ENCODE measurements around the gene BRD4.

Gene BRD4

DNA sequence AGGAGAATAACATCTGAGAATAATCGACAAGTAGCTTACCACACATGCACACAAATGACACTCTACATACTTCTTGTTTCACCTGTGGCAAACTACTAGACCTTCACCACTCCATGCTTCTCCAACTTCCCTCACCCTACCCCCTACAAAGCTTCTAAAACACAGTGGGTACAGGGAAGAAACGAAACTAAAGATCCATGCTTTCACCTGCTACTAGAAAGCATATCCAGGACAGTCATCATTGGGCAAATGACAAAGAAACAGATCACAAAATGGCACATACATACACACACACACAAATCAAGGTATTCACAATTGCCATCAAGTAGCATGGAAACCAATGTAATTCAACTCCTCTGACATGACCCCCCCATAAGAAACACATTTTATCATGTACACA is 10.6 kb downstream of the BRD4 start:
- no peak for DNase-seq
- in situ Hi-C loops (cut with HindIII; ENCODE audit: low pct_ligation_motif_present, low pct_unique_long_range_greater_than_20kb, low sequenced_read_pairs): no loop called here

DNA sequence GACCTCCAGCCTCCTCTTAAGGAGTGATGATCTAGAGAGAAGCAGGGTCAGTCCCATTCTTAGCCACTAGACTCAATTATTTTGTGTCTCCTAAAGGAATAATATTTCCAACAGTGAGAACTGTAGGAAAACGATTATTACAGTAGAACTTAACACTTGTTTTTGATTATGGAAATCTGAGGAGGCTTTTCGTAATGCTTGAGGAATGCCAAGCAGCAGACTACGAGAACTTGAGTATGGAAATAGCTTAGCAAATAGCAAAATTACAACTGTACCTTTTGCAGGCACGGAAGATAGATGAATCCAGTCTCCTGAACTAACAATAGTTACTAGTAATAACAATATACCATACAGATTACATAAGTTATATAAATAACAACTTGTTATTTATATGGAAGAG is 12.2 kb downstream of the BRD4 start:
- in situ Hi-C loops (cut with HindIII; ENCODE audit: low pct_ligation_motif_present, low pct_unique_long_range_greater_than_20kb, low sequenced_read_pairs): no loop called here
- no peak for DNase-seq

GRCh38 chr19:15318241-15318691 is 14.1 kb downstream of the BRD4 start:
- DNase-seq: no peak
- in situ Hi-C loops (cut with HindIII; ENCODE audit: low pct_ligation_motif_present, low pct_unique_long_range_greater_than_20kb, low sequenced_read_pairs): no loop called here

- no peak for DNase-seq
- in situ Hi-C loops (cut with HindIII; ENCODE audit: low pct_ligation_motif_present, low pct_unique_long_range_greater_than_20kb, low sequenced_read_pairs): no loop called here
Observed at GRCh38 chr19:15317392-15318071, 14.8 kb downstream of the BRD4 start.

DNA sequence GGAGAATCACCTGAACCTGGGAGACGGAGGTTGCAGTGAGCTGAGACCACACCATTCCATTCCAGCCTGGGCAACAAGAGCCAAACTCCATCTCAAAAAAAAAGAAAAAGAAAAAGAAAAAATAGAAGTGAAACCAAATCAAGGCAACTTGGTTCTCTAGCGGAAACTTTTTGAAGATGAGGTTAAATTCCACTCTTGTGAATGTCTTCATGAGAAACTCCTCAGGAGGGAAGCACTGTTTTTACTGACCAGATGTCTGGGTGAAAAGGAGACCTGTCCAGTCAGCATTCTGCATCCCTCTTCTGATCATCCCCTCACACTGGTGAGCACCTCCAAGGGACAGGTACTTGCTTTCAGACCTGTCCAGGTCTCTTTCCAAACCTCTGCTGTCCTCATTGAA is 15.8 kb downstream of the BRD4 start:
- in situ Hi-C loops (cut with HindIII; ENCODE audit: low pct_ligation_motif_present, low pct_unique_long_range_greater_than_20kb, low sequenced_read_pairs): no loop called here
- DNase-seq: no peak

DNA sequence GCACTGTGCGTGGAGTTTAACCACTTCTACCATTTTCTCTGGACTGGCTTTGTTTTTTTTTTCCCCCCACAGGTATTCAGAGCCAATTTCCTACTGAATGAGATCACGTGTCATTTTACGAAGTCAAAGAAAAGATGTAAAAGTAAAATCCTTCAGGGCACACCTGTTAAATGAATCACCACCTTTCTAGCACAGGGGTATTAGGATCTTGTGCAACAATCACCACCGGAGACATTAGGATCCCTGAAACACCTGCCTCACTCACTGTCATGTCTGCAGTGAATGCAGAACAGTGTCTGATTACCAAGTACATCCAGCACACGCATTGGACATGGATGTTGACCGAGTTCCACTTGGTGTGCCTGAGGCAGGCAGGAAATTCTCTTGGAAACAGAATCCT is 17.2 kb downstream of the BRD4 start:
- no peak for DNase-seq
- in situ Hi-C loops (cut with HindIII; ENCODE audit: low pct_ligation_motif_present, low pct_unique_long_range_greater_than_20kb, low sequenced_read_pairs): no loop called here

DNA sequence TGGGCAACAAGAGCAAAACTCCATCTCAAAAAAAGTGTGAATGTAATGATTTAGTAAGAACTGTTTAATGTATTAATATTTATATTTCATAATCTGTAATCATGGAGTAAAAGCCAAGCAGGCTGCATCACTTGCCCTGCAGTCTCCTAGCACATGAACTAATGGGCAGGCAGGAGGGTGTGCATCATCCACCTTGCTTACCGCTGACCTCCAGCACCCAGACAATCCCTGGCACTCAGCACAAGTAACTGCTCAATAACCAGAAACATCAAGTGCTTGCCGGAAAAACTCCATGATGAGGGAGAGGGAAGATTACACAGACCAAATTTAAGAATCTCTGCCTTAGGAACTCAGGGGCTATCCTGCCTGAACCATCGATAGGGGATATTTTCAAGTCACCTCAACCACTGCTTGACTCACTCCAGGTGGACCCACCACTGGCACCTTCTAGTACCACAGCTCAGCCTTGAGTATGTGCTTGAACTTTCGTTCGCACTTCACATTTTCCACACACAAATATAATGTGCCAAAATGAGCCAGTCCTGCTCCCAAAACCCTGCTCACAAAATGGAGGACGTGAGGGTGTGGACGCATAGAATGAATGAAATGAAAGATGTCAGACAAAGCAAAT is 18.6 kb downstream of the BRD4 start:
- in situ Hi-C loops (cut with HindIII; ENCODE audit: low pct_ligation_motif_present, low pct_unique_long_range_greater_than_20kb, low sequenced_read_pairs): no loop called here
- DNase-seq: no peak

DNA sequence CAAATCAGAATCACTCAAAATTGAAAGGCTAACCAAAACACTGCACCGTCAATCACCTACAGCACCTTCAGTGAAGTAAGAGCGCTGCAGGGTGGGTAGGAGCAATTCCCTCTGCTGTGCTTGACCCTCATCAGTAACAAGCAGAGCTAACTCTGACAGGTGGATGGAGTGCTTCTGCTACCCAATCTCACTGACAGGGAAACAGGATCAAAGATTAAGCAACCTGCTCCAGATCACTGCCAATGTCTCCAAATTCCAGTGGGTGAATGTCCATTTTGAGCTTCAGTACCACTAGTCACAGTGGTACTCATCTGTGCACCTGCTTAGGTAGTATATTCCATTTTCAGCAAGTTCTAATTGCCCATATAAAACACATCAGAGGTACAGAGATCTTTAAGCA is 25.2 kb downstream of the BRD4 start:
- in situ Hi-C loops (cut with HindIII; ENCODE audit: low pct_ligation_motif_present, low pct_unique_long_range_greater_than_20kb, low sequenced_read_pairs): no loop called here
- no peak for DNase-seq

GRCh38 chr19:15305582-15306334 is 26.6 kb downstream of the BRD4 start:
- DNase-seq: no peak
- in situ Hi-C loops (cut with HindIII; ENCODE audit: low pct_ligation_motif_present, low pct_unique_long_range_greater_than_20kb, low sequenced_read_pairs): no loop called here

DNA sequence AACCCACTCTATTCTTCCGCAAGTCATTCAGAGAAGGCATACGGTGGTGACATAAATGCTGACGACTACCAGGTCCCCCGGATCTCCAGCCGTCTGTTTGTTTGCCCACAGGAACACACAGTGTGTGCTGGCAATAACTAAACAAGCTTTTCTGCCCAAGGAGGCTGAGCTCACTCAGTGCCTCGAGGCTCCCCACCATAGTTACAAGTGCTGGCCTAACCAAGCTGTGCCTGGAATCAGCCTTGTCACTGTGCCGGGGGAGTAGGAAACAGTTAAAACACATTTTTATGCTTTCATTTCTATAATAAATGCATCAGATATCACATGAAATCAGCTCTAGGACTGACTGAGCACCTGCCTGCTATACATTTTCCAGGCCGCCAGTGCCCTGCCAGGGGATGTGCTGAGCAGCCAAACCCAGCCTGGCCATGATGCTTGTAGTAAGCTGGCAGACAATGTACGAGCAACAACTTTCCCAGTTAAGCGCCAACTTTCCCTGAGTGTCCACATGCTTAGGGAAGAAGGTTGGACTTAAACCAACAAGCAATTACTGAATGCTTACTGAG is 28.1 kb downstream of the BRD4 start:
- in situ Hi-C loops (cut with HindIII; ENCODE audit: low pct_ligation_motif_present, low pct_unique_long_range_greater_than_20kb, low sequenced_read_pairs): no loop called here
- no peak for DNase-seq

DNA sequence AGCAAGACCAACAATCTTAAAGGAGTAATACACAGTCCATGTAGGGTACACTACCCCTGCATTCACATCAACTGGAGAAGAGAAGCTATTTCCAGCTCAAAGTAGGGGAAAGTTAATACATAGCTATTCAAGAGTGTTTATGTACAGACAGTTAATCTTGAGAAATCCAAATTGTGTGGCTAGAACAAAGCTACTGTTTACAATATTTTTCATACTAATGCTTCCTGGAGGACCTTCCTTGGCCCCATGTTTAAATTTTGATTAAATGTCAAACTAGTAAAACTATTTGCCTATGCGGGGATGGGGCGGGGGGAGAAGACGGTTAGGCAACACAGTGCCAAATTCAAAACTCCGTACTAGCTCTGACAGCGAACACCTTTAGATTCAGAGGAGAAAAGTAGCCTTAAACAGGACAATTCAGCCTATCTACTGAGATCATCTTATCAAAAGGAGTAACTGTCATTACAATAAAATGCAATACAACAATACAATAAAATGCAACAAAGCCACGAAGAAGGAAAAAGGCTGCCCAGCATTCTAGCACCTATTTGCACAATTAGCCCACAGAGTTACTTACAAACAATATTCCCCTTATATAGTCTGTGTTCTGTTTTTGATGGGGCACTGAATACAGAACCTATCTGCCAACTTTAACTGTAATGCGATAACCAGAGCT is 29.1 kb downstream of the BRD4 start:
- no peak for DNase-seq
- in situ Hi-C loops (cut with HindIII; ENCODE audit: low pct_ligation_motif_present, low pct_unique_long_range_greater_than_20kb, low sequenced_read_pairs): no loop called here

DNA sequence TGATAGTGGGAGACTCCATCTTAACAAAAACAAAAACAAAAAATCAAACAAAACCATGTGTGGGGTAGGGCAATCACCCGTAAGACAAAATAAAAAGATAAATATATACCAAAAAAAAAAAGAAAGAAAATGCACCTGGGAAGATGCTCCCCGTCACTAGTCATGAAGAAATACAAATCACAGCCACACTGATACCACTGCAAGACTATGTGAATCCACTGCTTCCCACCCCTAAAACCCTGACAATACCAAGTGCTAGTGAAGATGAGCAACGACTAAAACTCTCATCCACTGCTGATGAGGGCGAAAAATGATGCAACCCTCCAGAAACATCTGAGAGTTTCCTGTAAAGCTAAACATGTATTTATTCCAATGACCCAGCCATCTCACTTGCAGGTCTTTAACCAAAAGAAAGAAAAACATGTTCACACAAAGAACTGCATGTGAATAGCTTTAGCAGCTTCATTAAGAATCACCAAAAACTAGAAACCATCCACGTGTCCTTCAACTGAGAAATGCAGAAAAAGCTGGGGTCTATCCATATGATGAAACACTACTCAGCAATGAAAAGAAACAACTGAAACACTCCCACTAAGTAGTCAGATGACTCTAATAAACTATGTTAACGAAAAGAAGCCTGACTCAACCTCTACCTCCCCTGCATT is 31.7 kb downstream of the BRD4 start:
- in situ Hi-C loops (cut with HindIII; ENCODE audit: low pct_ligation_motif_present, low pct_unique_long_range_greater_than_20kb, low sequenced_read_pairs): no loop called here
- DNase-seq: no peak

- DNase-seq: no peak
- in situ Hi-C loops (cut with HindIII; ENCODE audit: low pct_ligation_motif_present, low pct_unique_long_range_greater_than_20kb, low sequenced_read_pairs): no loop called here
Observed at GRCh38 chr19:15299568-15300409, 32.5 kb downstream of the BRD4 start.

- in situ Hi-C loops (cut with HindIII; ENCODE audit: low pct_ligation_motif_present, low pct_unique_long_range_greater_than_20kb, low sequenced_read_pairs): no loop called here
- no peak for DNase-seq
Observed at GRCh38 chr19:15298847-15299567, 33.3 kb downstream of the BRD4 start.

GRCh38 chr19:15297416-15298224 is 34.7 kb downstream of the BRD4 start:
- DNase-seq: no peak
- in situ Hi-C loops (cut with HindIII; ENCODE audit: low pct_ligation_motif_present, low pct_unique_long_range_greater_than_20kb, low sequenced_read_pairs): no loop called here

DNA sequence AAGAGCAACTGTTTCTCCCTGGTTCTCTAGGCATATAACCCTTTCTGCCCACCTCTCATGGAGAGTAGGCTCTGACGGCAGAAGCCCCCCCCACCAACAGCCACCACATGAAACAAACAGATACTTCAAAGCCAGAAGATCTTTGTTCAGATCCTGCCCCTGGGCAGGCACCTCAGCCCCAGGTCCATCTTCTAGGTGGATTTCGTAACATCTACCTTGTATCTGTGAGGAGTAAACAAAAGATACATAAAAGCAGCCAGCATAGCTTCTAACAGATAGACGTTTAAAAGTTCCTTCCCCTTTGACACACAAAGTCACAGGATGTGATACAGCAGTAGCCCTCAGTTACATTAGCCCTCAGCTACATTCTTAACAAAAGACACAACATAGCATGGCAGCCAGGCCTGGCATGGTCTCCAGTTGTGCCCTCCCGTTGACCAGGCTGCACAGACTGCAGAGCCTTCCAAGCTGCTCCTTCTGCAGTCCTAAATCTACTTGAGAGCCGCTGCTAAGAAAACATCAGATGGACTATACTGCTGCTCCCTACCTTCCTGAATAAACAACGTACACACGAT is 35.4 kb downstream of the BRD4 start:
- no peak for DNase-seq
- in situ Hi-C loops (cut with HindIII; ENCODE audit: low pct_ligation_motif_present, low pct_unique_long_range_greater_than_20kb, low sequenced_read_pairs): no loop called here
